Lung (tissue), 12 donors: ENCODE measurements around the gene ACER3. TPM values are rescaled to one million over a fixed set of nuclear protein-coding genes. Genes with fewer than 3 reads are reported as not detected.

Experiments used
- ATAC-seq: fragments of 200-7000 bp; cut with Tn5 transposase; one replicate; pipeline ENCODE4 v1.9.1; 2020; ENCODE audit warnings: moderate number of reproducible peaks; ENCODE audit not compliant: insufficient read depth, low FRiP score
- DNase-seq, 3 donors: peaks; one replicate each; pipeline ENCODE4 v3.0.0-alpha.2; 2013 to 2017
- H3K27ac ChIP-seq, 2 donors: one replicate each; pipeline ENCODE4 v1.5.1; 2013; ENCODE audit warnings: mild to moderate bottlenecking in 2 of 2, moderate library complexity in 2 of 2, control low read depth in 1 of 2, inconsistent platforms in 1 of 2, low read depth in 1 of 2, low read length in 1 of 2
- H3K27me3 ChIP-seq, 3 donors: one replicate each; pipeline ENCODE4 v1.5.1; 2013; ENCODE audit warnings: low read length in 2 of 3; ENCODE audit not compliant: control insufficient read depth in 3 of 3, insufficient read depth in 3 of 3
- H3K36me3 ChIP-seq, 4 donors: one replicate each; pipeline ENCODE4 v1.5.1; 2013; ENCODE audit warnings: low read length in 4 of 4, mild to moderate bottlenecking in 1 of 4, moderate library complexity in 1 of 4; ENCODE audit not compliant: control insufficient read depth in 4 of 4, insufficient read depth in 4 of 4
- H3K4me1 ChIP-seq, 5 donors: one replicate each; pipeline ENCODE4 v1.5.1; 2013; ENCODE audit warnings: low read length in 5 of 5, mild to moderate bottlenecking in 2 of 5, moderate library complexity in 1 of 5; ENCODE audit not compliant: control insufficient read depth in 5 of 5, insufficient read depth in 5 of 5
- H3K4me3 ChIP-seq: one replicate; pipeline ENCODE4 v1.5.1; 2013; ENCODE audit warnings: mild to moderate bottlenecking, control low read depth, moderate library complexity
- H3K9ac ChIP-seq, 2 donors: one replicate each; pipeline ENCODE4 v1.5.1; 2013; ENCODE audit warnings: low read length in 2 of 2, control low read depth in 1 of 2; ENCODE audit not compliant: insufficient read depth in 1 of 2
- H3K9me3 ChIP-seq, 4 donors: one replicate each; pipeline ENCODE4 v1.5.1; 2013; ENCODE audit warnings: low read length in 3 of 4, mild to moderate bottlenecking in 1 of 4, moderate library complexity in 1 of 4; ENCODE audit not compliant: control insufficient read depth in 4 of 4, insufficient read depth in 3 of 4
- CTCF ChIP-seq: IDR thresholded peaks from 2 replicates; pipeline ENCODE4 v1.5.1; 2012; ENCODE audit warnings: mild to moderate bottlenecking; ENCODE audit errors: control extremely low read depth, extremely low read depth
- WGBS, 2 donors: extraction: QIAGEN DNeasy Blood & Tissue Kit; methylation state at CpG; one replicate each; pipeline ENCODE4 v1.1.7; 2013; 5-methylcytosine and 5-hydroxymethylcytosine counted together
- polyA plus RNA-seq, 2 donors: library from polyadenylated mRNA; stranded (reverse); fragments of 200-250 nt; gene quantifications; one replicate each; pipeline ENCODE4 v1.2.1, GENCODE V29; 2013
- total RNA-seq, 2 donors: library from RNA; depleted of rRNA in 1 of 2; stranded (reverse); fragments of >200 nt in 1 of 2; gene quantifications; one replicate each; pipeline ENCODE4 v1.2.1, GENCODE V29; 2014 to 2021
- donor health status: control.
- donor health status: control.
- donor health status: Bipolar disorder and iron deficiency.
- donor health status: healthy.
- donor health status: DM: yes; HTN: yes; CAD: no.

The ACER3 gene
- total and polyA plus RNA-seq, 4 donors = 7.9 to 37.0 (median 12.7) TPM

DNA sequence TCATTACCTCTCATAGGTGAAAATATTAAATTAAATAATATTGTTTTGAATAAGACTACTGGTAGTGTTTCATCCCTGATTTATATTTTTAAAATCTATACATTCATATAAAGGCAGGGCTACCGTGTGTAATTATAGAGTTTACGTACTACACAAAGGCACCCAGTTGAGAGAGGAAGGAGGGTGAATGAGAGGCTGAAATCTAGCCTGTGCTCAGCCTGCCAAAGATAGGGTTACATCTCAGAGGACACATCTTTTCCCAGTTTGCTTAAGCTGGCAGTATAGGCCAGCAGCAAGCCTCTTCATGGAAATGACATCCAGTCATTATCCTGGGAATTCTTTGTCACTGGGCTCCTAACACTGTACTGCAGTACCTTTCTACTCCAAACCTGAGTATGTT, 166.0 kb downstream of the ACER3 start:
- Histone ChIP-seq H3K27me3 (no peaks in the 10 kb centered on the region), H3K27ac (no peak overlapping the region), H3K9me3 (peaks cover 0 to 2% (median 0%) of the 10 kb centered on the region in 4 donors), H3K4me3 (no peak overlapping the region), H3K9ac (no peak overlapping the region), H3K36me3 (no peaks in the 10 kb centered on the region), H3K4me1 (peaks cover 0 to 2% (median 0%) of the 10 kb centered on the region in 5 donors)
- DNase-seq (no peak), ATAC-seq (no peak)
- WGBS, 2 donors = 85 to 98% methylated on average over 2 of the region's 2 CpGs
- no peak for TF ChIP-seq CTCF

DNA sequence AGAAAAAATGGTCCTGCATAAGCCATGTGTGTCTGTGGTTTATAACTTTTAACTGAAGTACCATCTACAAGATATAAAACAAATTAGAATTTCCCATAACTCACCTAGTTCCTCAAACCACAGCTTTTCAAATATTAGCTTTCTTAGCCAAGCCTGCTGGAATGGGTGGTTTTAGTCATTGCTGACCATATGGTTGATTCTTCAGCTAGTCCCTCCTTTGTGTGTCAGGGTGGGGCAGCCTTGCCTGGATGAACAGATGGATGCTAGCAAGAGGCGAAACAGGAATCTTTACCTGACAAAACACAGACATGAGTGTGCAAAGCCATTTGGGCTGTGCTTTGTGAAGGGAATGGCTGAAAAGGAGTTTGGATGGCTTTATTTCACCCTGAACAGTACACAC, 166.6 kb downstream of the ACER3 start:
- TF ChIP-seq CTCF = no peak
- DNase-seq = no peak
- Histone ChIP-seq H3K4me3 (no peak overlapping the region), H3K4me1 (peaks cover 0 to 2% (median 0%) of the 10 kb centered on the region in 5 donors), H3K36me3 (no peaks in the 10 kb centered on the region), H3K9me3 (peaks cover 0 to 2% (median 0%) of the 10 kb centered on the region in 4 donors), H3K27ac (no peak overlapping the region), H3K9ac (no peak overlapping the region), H3K27me3 (no peaks in the 10 kb centered on the region)
- ATAC-seq = peak; percentile 27
- 81 to 100% methylated on average over 1 of the region's 1 CpG for WGBS, 2 donors

DNA sequence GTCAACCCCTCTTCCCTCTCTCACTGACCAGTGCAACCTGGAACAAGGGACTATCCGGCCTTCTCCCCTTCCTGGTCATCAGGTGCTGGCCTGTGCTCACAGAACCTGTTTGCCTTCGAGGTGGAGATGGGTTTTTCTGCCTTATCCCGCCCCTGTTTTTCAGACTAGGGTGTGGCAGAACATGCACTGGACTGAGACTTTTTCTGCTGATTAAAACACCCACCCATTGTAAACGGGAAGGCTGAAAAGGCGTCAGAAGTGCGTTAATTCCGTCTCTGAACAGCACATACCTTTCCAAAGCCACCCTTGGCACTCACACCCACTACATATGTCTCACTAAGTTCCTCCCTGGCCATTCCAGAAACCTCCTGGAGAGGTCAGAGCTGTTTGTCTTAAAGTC, 169.1 kb downstream of the ACER3 start:
- Histone ChIP-seq H3K4me1 (peaks cover 0 to 6% (median 0%) of the 10 kb centered on the region in 5 donors), H3K4me3 (no peak overlapping the region), H3K9ac (peak overlapping the region in 1 of 2 donors; percentile 28), H3K9me3 (peaks cover 0 to 2% (median 0%) of the 10 kb centered on the region in 4 donors), H3K27me3 (no peaks in the 10 kb centered on the region), H3K27ac (no peak overlapping the region), H3K36me3 (no peaks in the 10 kb centered on the region)
- TF ChIP-seq CTCF = no peak
- WGBS, 2 donors = 56 to 88% methylated on average over 7 of the region's 7 CpGs
- DNase-seq (no peak), ATAC-seq (no peak)

DNA sequence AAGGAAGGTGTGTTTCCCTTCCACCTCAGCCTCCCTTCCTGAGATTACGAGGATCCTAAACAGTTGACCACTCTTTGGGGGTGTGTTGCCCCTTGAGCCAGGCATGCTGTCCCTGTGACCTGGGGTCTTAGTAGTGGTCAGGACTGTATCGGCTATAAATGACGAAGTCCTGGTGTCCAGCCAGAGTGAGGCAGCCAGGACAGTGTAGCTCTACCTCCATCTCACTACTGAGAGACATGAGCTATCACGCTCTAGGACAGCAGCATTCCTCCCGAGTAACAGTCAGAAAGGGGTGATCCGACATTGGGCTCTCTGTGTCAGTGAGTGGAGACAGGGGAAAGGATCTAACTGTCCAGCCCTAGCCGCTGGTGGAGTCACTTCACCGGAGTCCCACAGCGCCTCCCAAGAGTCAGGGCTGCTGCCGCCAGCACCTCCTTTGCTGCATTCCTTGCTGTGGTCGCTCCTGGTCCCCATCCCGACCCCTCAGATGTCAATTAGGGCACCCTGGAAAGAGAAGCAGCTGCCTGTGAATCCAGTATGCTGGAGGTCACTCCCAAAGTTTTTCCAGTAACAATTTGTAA, 170.2 kb downstream of the ACER3 start:
- 80 to 83% methylated on average over 12 of the region's 12 CpGs for WGBS, 2 donors
- Histone ChIP-seq H3K9me3 (peaks cover 0 to 2% (median 0%) of the 10 kb centered on the region in 4 donors), H3K9ac (no peak overlapping the region), H3K27ac (no peak overlapping the region), H3K36me3 (no peaks in the 10 kb centered on the region), H3K27me3 (no peaks in the 10 kb centered on the region), H3K4me1 (peaks cover 0 to 6% (median 0%) of the 10 kb centered on the region in 5 donors), H3K4me3 (no peak overlapping the region)
- no peak for TF ChIP-seq CTCF
- no peak for DNase-seq
- no peak for ATAC-seq
